H9 (cell line): ENCODE data around the gene EVI5. TPM values are rescaled to one million over a fixed set of nuclear protein-coding genes. Genes with fewer than 3 reads are reported as not detected.

Experiments
- DNase-seq: peaks from one replicate; pipeline ENCODE4 v3.0.0-alpha.2; 2017
- H2AFZ ChIP-seq: one replicate; pipeline ENCODE4 v1.6.1; 2013; ENCODE audit warnings: mild to moderate bottlenecking, low read length, control low read depth, moderate library complexity
- H2AK5ac ChIP-seq: 2 replicates; pipeline ENCODE4 v1.6.1; 2013; ENCODE audit warnings: low read length, control low read depth, mixed read lengths; ENCODE audit not compliant: insufficient read length
- H2BK120ac ChIP-seq: one replicate; pipeline ENCODE4 v1.6.1; 2013; ENCODE audit warnings: low read depth, mild to moderate bottlenecking, low read length, control low read depth, inconsistent platforms; ENCODE audit not compliant: poor library complexity, severe bottlenecking
- H2BK12ac ChIP-seq: 2 replicates; pipeline ENCODE4 v1.6.1; 2013; ENCODE audit warnings: low read length, control low read depth, mixed read lengths, low read depth; ENCODE audit not compliant: insufficient read length
- H2BK15ac ChIP-seq: 2 replicates; pipeline ENCODE4 v1.6.1; 2013; ENCODE audit warnings: low read depth, low read length, control low read depth
- H2BK20ac ChIP-seq: one replicate; pipeline ENCODE4 v1.6.1; 2013; ENCODE audit warnings: low read depth, mild to moderate bottlenecking, low read length, control low read depth, inconsistent platforms; ENCODE audit not compliant: poor library complexity, severe bottlenecking
- H2BK5ac ChIP-seq: 2 replicates; pipeline ENCODE4 v1.6.1; 2013; ENCODE audit warnings: low read length, control low read depth, mixed read lengths; ENCODE audit not compliant: insufficient read length
- H3K14ac ChIP-seq: 2 replicates; pipeline ENCODE4 v1.6.1; 2013; ENCODE audit warnings: low read length, control low read depth; ENCODE audit not compliant: insufficient read depth
- H3K18ac ChIP-seq: 2 replicates; pipeline ENCODE4 v1.6.1; 2013; ENCODE audit warnings: low read depth, mild to moderate bottlenecking, mixed read lengths, low read length, control low read depth; ENCODE audit not compliant: insufficient read length
- H3K23ac ChIP-seq: 2 replicates; pipeline ENCODE4 v1.6.1; 2013; ENCODE audit warnings: low read length, control low read depth, mixed read lengths, low read depth; ENCODE audit not compliant: insufficient read length
- H3K23me2 ChIP-seq: 2 replicates; pipeline ENCODE4 v1.6.1; 2013; ENCODE audit warnings: low read depth, mild to moderate bottlenecking, mixed read lengths, low read length, control low read depth; ENCODE audit not compliant: insufficient read length, poor library complexity, severe bottlenecking
- H3K27ac ChIP-seq: 2 replicates; pipeline ENCODE4 v1.5.1; 2013; ENCODE audit warnings: low read length, control low read depth, mixed read lengths, low read depth; ENCODE audit not compliant: insufficient read length
- H3K27me3 ChIP-seq: 2 replicates; pipeline ENCODE4 v1.6.1; 2013; ENCODE audit warnings: low read length, control low read depth, inconsistent platforms; ENCODE audit not compliant: insufficient read depth
- H3K4ac ChIP-seq: 2 replicates; pipeline ENCODE4 v1.6.1; 2013; ENCODE audit warnings: low read depth, mild to moderate bottlenecking, control low read depth, inconsistent platforms, low read length, moderate library complexity
- H3K4me1 ChIP-seq: 2 replicates; pipeline ENCODE4 v1.6.1; 2013; ENCODE audit warnings: low read length, control low read depth, inconsistent platforms; ENCODE audit not compliant: insufficient read depth
- H3K4me2 ChIP-seq: 2 replicates; pipeline ENCODE4 v1.6.1; 2013; ENCODE audit warnings: low read length, control low read depth, mixed read lengths; ENCODE audit not compliant: insufficient read length, insufficient read depth
- H3K56ac ChIP-seq: 2 replicates; pipeline ENCODE4 v1.6.1; 2013; ENCODE audit warnings: low read depth, mild to moderate bottlenecking, mixed read lengths, low read length, control low read depth; ENCODE audit not compliant: insufficient read length
- H3K79me1 ChIP-seq: 2 replicates; pipeline ENCODE4 v1.6.1; 2013; ENCODE audit warnings: low read depth, mild to moderate bottlenecking, moderate library complexity, low read length, control low read depth, inconsistent platforms; ENCODE audit not compliant: insufficient read depth, poor library complexity, severe bottlenecking
- H3K79me2 ChIP-seq: 2 replicates; pipeline ENCODE4 v1.6.1; 2013; ENCODE audit warnings: low read length, control low read depth, inconsistent platforms; ENCODE audit not compliant: insufficient read depth
- H3K9ac ChIP-seq: 2 replicates; pipeline ENCODE4 v1.6.1; 2013; ENCODE audit warnings: low read length, control low read depth, mixed read lengths; ENCODE audit not compliant: insufficient read length; ENCODE audit errors: extremely low read depth
- H3K9me3 ChIP-seq: one replicate; pipeline ENCODE4 v1.6.1; 2013; ENCODE audit warnings: low read depth, low read length, inconsistent platforms; ENCODE audit not compliant: control insufficient read depth
- H3T11ph ChIP-seq: one replicate; pipeline ENCODE4 v1.6.1; 2013; ENCODE audit warnings: mild to moderate bottlenecking, low read length, control low read depth, inconsistent platforms
- H4K20me1 ChIP-seq: one replicate; pipeline ENCODE4 v1.6.1; 2013; ENCODE audit not compliant: control insufficient read depth, insufficient read length, insufficient read depth
- H4K5ac ChIP-seq: 2 replicates; pipeline ENCODE4 v1.6.1; 2013; ENCODE audit warnings: low read depth, mild to moderate bottlenecking, mixed read lengths, low read length, control low read depth; ENCODE audit not compliant: insufficient read length
- H4K8ac ChIP-seq: replicated peaks from 2 replicates; pipeline ENCODE4 v1.6.1; 2013; ENCODE audit warnings: low read length, control low read depth, mixed read lengths, low read depth; ENCODE audit not compliant: insufficient read length
- H4K91ac ChIP-seq: 2 replicates; pipeline ENCODE4 v1.6.1; 2013; ENCODE audit warnings: low read depth, mild to moderate bottlenecking, moderate library complexity, mixed read lengths, low read length, control low read depth; ENCODE audit not compliant: insufficient read length
- H3K27ac Mint-ChIP-seq, 3 experiments: 2 replicates in 2 of 3; 3 replicates in 1 of 3; pipeline ENCODE4 v1.8.0; 2020 to 2021; ENCODE audit warnings: mixed read lengths in 3 of 3, mild to moderate bottlenecking in 1 of 3, moderate library complexity in 1 of 3
- H3K27me3 Mint-ChIP-seq: 2 replicates; pipeline ENCODE4 v1.8.0; 2021; ENCODE audit warnings: low read depth, mild to moderate bottlenecking, moderate library complexity, mixed read lengths
- H3K36me3 Mint-ChIP-seq, 3 experiments: 2 replicates in 2 of 3; 3 replicates in 1 of 3; pipeline ENCODE4 v1.8.0; 2020 to 2021; ENCODE audit warnings: low read depth in 3 of 3, mixed read lengths in 3 of 3; ENCODE audit not compliant: insufficient read depth in 1 of 3
- H3K4me1 Mint-ChIP-seq, 2 experiments: 2 replicates each; pipeline ENCODE4 v1.8.0; 2020; ENCODE audit warnings: mixed read lengths in 2 of 2
- H3K4me3 Mint-ChIP-seq, 2 experiments: 2 replicates in 1 of 2; 3 replicates in 1 of 2; pipeline ENCODE4 v1.8.0; 2020 to 2021; ENCODE audit warnings: mild to moderate bottlenecking in 2 of 2, mixed read lengths in 2 of 2, moderate library complexity in 1 of 2
- H3K9me3 Mint-ChIP-seq, 2 experiments: 2 replicates in 1 of 2; 3 replicates in 1 of 2; pipeline ENCODE4 v1.8.0; 2020; ENCODE audit warnings: mild to moderate bottlenecking in 2 of 2, mixed read lengths in 2 of 2, moderate library complexity in 1 of 2
- WGBS: extraction: QIAGEN DNeasy Blood & Tissue Kit; methylation state at CpG from one replicate; pipeline ENCODE4 v1.1.7; 2013; ENCODE audit warnings: missing lambda C conversion rate, low lambda C conversion rate, mixed read lengths; ENCODE audit not compliant: insufficient read length; ENCODE audit errors: extremely low coverage; 5-methylcytosine and 5-hydroxymethylcytosine counted together
- total RNA-seq: library from RNA; stranded (reverse); gene quantifications from 2 replicates; pipeline ENCODE4 v1.2.1, GENCODE V29; 2021
- TF ChIP-seq, protein P1 (sequence below): fragments of 200-600 bp; sonication (generic); conservative IDR thresholded peaks from 3 replicates; pipeline ENCODE4 v1.8.0; 2021; ENCODE audit warnings: antibody characterized with exemption, mild to moderate bottlenecking

The EVI5 gene
- total RNA-seq, 1 experiment from 2014 or later: 9.7 TPM

DNA sequence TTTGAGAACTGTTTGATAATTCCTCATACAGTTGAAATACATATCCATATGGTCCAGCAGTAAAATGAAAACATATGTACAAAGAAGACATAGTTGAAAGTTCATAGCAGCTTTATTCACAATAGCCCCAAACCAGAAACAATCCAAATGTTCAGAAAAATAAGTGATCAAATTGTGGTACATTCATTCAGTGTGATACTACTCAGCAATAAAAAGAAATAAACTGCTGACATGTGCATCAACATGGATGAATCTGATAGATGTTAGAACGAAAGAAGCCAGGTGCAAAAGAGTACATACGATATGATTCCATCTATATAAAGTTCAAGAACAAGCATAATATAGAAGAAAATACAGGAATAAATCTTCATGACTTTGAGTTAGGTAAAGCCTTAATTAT, 77.2 kb downstream of the EVI5 start:
- H4K8ac ChIP-seq: no peak overlapping the region
- no peak overlapping the region for H3T11ph ChIP-seq
- no peak overlapping the region for H2AFZ ChIP-seq
- H4K91ac ChIP-seq: no peak overlapping the region
- H2BK20ac ChIP-seq: no peak overlapping the region
- Mint-ChIP-seq H3K4me1 (peaks cover 23 to 24% of the 10 kb centered on the region in 2 experiments), H3K27ac (no peak overlapping the region), H3K9me3 (no peaks in the 10 kb centered on the region), H3K27me3 (no peaks in the 10 kb centered on the region), H3K36me3 (no peaks in the 10 kb centered on the region; a peak in 2 of 7 replicates), H3K4me3 (no peak overlapping the region)
- peaks cover 2% of the 10 kb centered on the region; the same call in 1 of the 2 replicates for H3K4me1 ChIP-seq
- no peak overlapping the region for H3K9ac ChIP-seq
- no peak overlapping the region for H3K14ac ChIP-seq
- no CpG with 5 or more reads among the region's 2 CpGs for WGBS
- H3K79me2 ChIP-seq: no peaks in the 10 kb centered on the region
- H3K4me2 ChIP-seq: no peak overlapping the region
- H4K5ac ChIP-seq: no peak overlapping the region
- no peaks in the 10 kb centered on the region for H3K79me1 ChIP-seq
- H2BK12ac ChIP-seq: no peak overlapping the region
- H2BK5ac ChIP-seq: no peak overlapping the region
- H3K18ac ChIP-seq: no peak overlapping the region
- no peak overlapping the region for H3K56ac ChIP-seq
- no peaks in the 10 kb centered on the region for H3K27me3 ChIP-seq
- H3K23me2 ChIP-seq: no peaks in the 10 kb centered on the region
- no peak overlapping the region for H3K23ac ChIP-seq
- H2AK5ac ChIP-seq: no peak overlapping the region
- H2BK15ac ChIP-seq: no peak overlapping the region
- H4K20me1 ChIP-seq: no peaks in the 10 kb centered on the region
- no peak overlapping the region for H2BK120ac ChIP-seq
- DNase-seq: no peak
- no peak overlapping the region for H3K27ac ChIP-seq
- H3K9me3 ChIP-seq: no peaks in the 10 kb centered on the region
- H3K4ac ChIP-seq: no peak overlapping the region
- TF ChIP-seq, protein P1, sequence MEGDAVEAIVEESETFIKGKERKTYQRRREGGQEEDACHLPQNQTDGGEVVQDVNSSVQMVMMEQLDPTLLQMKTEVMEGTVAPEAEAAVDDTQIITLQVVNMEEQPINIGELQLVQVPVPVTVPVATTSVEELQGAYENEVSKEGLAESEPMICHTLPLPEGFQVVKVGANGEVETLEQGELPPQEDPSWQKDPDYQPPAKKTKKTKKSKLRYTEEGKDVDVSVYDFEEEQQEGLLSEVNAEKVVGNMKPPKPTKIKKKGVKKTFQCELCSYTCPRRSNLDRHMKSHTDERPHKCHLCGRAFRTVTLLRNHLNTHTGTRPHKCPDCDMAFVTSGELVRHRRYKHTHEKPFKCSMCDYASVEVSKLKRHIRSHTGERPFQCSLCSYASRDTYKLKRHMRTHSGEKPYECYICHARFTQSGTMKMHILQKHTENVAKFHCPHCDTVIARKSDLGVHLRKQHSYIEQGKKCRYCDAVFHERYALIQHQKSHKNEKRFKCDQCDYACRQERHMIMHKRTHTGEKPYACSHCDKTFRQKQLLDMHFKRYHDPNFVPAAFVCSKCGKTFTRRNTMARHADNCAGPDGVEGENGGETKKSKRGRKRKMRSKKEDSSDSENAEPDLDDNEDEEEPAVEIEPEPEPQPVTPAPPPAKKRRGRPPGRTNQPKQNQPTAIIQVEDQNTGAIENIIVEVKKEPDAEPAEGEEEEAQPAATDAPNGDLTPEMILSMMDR: no peak
